GM19239 (cell line): Measurements from ENCODE around the gene GPT2.

Experiments
- DNase-seq: peaks from one replicate; pipeline ENCODE4 v3.0.0; 2011; ENCODE audit warnings: low spot score; ENCODE audit not compliant: insufficient read length
- FAIRE-seq: peaks from 2 replicates; lab custom pipeline; 2011; peaks lifted over from hg19 to GRCh38; lab: Jason Lieb, UNC

GPT2 gene

DNA sequence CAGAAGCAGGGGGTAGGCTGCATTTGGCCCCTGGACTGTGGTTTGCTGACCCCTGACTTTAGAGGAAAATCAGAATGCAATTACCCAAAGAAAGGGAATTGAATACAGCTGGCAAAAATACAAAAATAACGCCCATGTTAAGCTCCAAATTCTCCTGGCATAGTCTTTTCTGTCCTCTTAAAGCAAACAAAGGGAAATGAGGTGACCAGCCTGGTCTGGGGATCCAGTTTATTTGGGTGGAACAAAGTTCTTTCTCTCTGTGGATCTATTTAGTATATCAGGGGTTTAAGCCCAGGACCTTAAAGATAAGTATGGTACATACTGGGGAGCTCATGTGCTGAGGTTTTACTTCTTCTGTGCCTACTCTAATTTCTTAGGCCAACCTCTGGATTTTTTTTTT lies 65.8 kb downstream of the GPT2 start:
- DNase-seq (no peak), FAIRE-seq (no peak)

DNA sequence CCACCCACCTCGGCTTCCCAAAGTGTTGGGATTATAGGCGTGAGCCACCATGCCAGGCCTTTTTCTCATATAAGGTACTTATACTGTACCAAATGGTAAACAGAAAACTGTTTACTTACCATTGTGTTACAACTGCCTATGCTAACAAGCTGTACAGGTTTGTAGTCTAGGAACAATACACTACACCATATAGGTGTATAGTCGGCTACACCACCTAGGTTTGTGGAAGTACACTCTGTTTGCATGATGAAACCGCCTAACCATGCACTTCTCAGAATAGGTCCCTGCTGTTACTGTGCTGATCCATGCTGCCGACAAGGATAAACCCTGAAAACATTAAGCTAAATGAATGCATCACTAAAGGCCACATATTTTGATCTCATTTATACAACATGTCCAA lies 70.4 kb downstream of the GPT2 start:
- no peak for DNase-seq
- FAIRE-seq, result no peak

DNA sequence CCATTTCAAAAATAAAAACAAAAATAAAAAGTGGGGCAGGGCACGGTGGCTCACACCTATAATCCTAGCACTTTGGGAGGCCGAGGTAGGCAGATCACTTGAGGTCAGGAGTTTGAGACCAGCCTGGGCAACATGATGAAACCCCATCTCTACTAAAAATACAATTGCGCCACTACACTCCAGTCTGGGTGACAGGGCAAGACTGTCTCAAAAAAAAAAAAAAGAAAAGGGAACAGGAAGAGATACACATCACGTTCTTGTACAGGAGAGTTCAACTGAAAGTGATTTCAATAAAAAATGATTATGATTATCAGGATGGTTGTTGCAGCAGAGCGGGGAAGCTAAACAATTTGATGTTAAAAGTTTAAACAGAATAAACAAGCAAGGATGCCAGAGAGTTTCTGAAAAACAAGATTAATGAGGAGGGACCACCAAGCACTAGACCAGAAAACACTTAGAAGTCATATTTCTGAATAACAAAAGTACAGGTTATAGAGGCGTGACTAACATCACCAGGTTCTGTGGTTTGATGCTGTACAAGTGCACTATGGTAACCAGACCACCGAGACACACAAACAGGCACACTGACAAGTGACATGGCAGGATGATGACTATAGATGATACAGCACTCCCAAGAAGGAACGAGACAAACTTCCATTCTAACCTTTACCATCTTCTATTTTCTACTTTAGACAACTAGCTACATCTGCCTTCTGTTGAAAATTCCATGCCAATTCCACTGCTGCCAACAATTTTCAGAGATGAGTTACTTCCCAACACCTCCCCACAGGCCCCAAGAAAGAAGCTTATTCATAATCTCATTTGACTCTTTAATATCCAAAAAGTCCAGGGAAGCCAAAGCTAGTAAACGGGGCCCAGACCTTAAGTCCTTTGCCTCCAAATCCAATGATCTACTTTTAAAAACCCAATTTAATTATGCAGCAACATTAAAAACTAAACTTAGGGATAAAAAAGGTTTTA lies 77.5 kb downstream of the GPT2 start:
- DNase-seq, result no peak
- peak; percentile 39 for FAIRE-seq

DNA sequence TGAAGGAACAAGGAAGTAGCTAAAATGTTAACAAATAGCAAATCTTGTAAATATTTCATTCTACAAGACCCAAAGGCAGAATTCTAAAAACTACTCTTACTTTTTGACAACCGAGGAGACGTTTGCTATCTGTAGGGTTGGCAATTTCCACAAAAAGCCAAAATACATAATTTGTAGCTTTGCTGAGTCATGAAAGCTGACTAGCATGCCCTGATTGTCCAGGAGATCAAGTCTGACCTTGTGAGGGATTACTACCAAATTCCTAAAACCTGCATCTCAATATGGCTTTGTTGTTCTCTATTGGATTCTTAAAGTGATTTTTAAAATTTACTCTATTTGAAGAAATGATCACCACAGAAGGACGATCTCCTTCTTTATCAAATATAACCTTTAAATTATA lies 78.5 kb downstream of the GPT2 start:
- FAIRE-seq, result peak; percentile 68

DNA sequence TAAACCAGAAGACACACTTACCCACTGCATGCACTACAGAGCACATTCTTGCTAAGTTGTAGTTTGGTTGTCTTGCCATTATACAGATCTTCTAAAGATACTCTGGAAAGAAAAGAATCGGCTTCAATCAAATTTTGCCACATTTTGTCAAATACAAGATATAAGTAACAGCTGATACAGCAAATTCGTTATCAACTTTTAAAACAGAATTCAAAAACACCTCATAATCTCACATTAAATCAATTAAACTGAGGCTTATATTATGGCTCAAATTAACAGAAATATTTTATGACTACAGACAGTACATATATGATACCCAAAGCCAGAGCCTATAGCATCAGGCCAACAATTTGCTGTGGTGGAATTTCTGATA lies 83.9 kb downstream of the GPT2 start:
- FAIRE-seq, result no peak
- DNase-seq, result no peak

More for the DNA sequence above, 78.5 kb downstream of the GPT2 start:
- DNase-seq, result no peak

DNA sequence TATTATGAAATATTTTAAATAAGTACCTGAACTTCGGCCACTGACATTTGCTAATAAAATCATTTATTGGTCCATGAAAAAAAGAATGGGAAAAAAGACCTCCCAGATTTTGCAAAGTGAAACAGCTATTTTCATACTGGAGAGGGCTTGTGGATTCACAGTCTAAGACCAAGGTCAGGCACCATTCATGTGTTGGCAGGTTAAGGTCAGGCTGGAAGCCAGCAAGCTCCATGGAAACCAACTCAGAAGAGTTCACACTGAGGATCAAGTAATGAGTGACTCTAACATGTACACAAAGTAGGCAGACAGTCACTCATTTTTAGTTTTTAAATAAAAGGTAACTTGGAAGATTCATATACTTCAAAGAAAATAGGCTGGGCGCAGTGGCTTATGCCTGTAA lies 85.9 kb downstream of the GPT2 start:
- no peak for DNase-seq
- no peak for FAIRE-seq

DNA sequence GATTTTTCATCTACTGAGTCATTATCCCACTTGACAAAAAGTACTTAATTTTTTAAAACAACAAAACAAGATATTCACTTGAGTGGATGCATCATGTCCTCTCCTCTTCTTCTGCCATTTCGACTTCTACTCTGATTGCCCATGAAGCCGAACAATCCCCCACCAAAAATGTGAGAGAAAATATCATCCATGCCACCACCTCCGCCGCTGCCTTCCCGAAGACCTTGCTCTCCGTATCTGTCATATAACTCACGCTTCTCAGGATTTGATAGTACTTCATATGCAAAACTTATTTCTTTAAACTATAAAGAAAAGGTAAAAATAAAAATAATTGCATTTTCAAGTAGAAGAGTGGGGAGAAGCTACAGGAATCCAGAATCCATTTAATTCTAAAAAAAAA lies 87.1 kb downstream of the GPT2 start:
- DNase-seq, result no peak
- FAIRE-seq, result no peak

DNA sequence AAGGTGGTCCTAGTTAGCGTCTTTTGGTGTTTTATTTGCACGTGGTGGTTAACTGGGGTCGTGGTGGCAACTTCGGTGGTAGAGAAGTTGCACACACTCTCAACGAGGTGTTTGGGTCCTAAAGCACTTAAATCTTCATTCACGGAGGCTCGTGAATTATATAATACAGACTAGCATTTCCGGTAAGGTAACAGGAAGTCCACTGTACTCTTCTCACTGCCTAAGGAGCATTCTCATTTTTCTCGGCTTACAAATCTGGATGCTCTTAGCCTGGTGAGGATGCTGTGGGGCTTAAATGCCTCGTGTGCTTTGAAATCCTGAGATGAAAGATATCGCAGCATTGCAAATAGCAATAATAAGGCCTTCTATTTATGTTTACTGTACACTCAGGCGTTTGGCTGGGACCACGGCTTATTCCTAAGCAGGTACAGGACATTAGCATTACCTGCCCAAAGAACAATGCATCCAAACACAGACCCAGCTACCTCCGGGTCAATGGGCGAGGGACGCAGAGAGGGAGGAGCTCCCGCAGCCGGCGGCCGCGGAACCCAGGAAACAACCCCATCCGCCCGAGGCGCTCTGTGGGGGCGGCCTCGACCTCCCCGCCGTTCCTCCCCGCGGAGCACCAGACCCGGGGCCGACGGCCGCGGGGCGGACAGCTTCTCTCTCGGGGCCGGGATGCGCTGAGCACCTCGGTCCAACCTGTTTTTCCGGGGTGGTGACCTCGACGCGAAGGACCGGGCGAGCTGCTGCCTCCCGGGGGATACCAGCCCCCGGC lies 88.5 kb downstream of the GPT2 start:
- DNase-seq (peak; percentile 44), FAIRE-seq (peak; percentile 84)

DNA sequence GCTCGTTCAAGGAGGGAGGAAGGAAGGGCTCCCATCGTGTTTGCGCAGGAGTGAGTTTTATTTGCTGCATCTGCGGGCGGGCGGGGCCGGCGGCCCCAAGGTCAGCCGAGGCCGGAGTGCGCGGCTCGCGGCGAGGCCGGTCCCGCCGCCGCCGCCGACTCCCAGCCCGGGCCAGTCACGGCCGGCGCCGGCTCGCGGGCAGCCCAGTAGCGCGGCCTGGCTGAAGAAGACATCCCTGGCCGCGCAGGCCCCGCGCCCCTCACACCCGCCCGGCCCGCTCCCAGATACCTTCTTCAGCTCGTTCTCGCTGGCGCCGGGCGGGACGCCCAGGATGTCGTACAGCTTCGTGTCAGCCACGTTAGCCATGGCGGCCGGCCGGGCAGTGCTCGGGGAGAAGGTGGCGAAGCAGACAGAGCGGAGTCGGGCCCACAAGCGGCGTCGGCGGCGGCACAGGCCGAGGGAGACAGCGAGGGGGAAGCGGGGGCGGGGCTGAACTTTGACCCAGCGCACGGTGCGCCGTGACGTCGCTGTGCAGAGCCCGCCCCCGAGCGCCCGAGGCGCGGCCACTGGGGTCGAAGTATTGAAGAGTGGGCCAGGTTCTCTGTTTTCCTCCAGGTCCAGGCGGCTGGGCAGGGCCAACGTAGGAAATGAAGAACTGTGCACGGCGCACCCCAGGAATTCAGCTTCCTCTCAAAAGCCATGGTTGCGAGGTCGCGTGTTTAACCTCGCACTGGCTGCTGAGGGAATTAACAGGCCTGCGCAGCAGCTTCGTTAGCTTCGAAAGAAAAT lies 89.2 kb downstream of the GPT2 start, which contains the start of gene DNAJA2:
TSS of gene DNAJA2 (minus strand) at position 468 of the 789 bp plus-strand sequence. CDS start at position 366, 102 bp downstream.
- peak; percentile 35 for FAIRE-seq
- DNase-seq, result peak; percentile 89

DNA sequence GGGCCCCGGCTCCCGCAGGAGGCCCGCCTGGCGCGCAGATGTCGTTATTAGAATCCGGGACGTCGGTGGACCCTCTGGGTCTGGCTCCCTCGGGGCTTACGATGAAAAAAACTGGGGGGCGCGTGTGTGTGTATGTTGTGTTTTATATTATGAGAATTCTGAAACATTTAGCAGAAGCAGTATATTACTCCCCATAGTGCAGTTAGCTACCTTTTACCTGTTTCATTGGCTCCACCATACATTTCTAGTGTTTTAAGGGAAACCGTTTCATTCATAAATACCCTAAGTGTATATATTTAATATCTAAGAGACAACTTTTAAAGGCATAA lies 89.8 kb downstream of the GPT2 start:
- DNase-seq, result no peak
- no peak for FAIRE-seq

DNA sequence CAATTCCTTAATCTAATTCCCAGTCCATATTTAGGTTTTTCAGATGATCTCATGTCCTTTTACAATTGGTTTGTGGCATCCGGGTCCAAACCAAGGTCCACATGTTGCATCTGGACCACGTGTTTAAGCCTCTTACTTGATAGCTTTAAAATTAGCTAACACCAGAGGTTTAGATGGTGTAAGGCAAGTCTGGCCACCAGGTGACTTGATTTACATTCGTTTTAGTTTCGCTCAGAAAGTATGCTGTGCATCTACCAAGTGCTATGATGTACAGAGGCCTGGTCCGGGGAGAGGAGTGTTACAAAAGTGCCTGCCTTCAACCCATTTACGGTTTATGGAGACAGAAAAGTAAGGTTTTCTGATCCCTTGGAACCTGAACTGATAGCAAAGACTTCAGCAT lies 90.2 kb downstream of the GPT2 start:
- FAIRE-seq, result peak; percentile 89

DNA sequence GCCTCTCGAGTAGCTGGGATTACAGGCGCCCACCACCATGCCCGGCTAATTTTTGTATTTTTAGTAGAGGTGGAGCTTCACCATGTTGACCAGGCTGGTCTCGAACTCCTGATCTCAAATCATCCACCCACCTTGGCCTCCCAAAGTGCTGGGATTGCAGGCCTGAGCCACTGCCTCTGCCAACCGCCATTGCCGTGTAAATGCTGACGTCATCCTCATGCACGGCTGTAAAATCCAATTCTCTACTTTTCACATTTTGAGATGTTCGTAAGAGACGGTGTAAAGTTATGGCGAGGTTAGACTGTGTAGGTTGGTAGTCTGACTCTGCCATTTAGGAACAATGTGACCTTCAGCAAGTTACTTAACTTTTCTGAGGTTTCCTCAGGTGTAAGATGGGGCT lies 91.0 kb downstream of the GPT2 start:
- FAIRE-seq (no peak), DNase-seq (no peak)

More for the DNA sequence above, 90.2 kb downstream of the GPT2 start:
- peak; percentile 18 for DNase-seq

DNA sequence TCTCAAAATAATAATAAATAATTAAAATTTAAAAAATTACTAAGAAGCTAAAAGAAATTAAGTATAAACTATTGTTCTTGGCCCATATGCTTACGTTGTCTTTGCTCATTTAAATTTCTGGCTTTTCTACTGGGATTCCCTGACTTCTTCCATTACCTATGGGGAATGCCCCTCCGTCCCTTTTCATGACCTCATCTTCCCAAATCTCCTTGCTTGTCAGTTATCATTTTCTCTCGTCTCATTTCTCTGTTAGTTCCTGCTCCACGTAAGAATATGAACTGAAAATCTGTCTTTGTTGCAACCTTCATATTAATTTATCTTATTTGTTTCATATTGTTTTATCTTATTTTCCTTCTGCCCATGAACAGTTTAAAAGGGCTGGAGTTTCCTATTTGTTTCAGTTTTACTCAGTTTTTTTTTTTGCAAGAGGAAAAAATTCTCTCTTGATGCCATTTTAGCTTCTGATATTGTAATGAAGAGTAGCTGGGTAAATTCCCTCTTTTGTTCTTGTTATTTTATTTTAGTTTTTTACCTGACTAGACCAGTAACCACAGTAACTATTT lies 91.8 kb downstream of the GPT2 start:
- FAIRE-seq (no peak), DNase-seq (no peak)

DNA sequence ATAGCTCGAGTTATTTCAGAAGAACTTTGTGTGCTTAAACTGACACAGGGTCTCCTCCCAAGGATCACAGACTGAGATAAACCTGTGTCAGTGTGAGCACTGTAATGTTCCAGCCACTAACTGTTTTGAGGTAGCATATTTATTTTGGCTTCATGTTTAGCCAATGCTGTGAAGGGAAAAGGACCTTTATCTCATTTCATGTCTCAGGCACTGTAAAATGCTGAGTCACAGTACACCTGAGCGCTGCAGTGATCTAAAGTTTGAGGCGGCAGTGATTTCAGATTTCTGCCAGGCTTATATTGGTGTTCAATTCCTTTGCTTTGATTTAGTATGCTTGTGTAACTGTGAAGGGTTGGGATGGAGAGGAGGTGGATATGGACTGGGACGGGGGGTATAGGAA lies 92.4 kb downstream of the GPT2 start:
- FAIRE-seq (peak; percentile 39), DNase-seq (no peak)
